ENCODE data around the gene TFAP2C.

Gene TFAP2C

DNA sequence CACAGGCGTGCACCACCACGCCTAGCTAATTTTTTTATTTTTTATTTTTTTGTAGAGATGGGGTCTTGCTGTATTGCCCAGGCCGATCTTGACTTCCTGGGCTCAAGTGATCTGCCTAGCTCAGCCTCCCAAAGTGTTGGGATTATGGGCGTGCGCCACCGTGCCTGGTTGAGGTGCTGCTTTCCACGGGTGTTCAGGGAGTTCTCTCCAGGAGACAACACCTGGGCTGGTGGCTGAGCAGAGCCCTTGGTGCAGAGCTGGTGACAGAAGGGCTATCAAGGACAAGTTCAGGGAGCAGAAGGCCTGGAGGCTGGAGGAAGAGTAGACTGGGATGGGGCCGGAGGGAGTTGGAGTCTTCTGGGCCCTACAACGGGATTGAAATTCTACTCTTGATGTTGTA lies 34.6 kb downstream of the TFAP2C start:
- no peaks in the 10 kb centered on the region for H3K36me3 ChIP-seq (ENCODE audit: control insufficient read depth, insufficient read depth, low read length)
- no peak overlapping the region for H3K4me3 ChIP-seq (replicated peaks; ENCODE audit: low read depth, low read length)
- DNase-seq (ENCODE audit: extremely low read depth, insufficient read length): no peak
- no peak for TF ChIP-seq CTCF (IDR thresholded peaks at IDR 0.05; ENCODE audit: insufficient read depth, low read length, poor library complexity, severe bottlenecking)
- no peaks in the 10 kb centered on the region for H3K27me3 ChIP-seq (replicated peaks; ENCODE audit: control insufficient read depth, insufficient read depth, low read length)

GRCh38 chr20:56664796-56665195 lies 35.7 kb downstream of the TFAP2C start:
- Histone ChIP-seq H3K4me3 (replicated peaks; ENCODE audit: low read depth, low read length) (no peak overlapping the region), H3K36me3 (ENCODE audit: control insufficient read depth, insufficient read depth, low read length) (no peaks in the 10 kb centered on the region), H3K27me3 (replicated peaks; ENCODE audit: control insufficient read depth, insufficient read depth, low read length) (no peaks in the 10 kb centered on the region)
- no peak for DNase-seq (ENCODE audit: extremely low read depth, insufficient read length)
- no peak for TF ChIP-seq CTCF (IDR thresholded peaks at IDR 0.05; ENCODE audit: insufficient read depth, low read length, poor library complexity, severe bottlenecking)

DNA sequence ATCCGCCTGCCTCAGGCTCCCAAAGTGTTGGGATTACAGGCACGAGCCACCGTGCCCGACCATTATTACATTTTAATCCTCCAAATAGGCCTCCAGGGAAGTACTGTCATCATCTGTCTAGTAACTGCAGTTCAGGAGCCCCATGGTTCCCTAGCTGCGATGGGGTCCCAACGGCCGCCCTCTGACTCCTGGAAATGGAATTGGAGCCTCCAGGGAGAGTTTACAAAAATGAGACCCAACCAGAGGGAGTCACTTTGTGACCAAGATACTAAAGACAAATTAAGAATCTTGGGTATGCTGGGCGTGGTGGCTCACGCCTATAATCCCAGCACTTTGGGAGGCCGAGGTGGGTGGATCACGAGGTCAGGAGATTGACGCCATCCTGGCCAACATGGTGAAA lies 36.7 kb downstream of the TFAP2C start:
- H3K27me3 ChIP-seq (replicated peaks; ENCODE audit: control insufficient read depth, insufficient read depth, low read length): no peaks in the 10 kb centered on the region
- DNase-seq (ENCODE audit: extremely low read depth, insufficient read length): no peak
- H3K36me3 ChIP-seq (ENCODE audit: control insufficient read depth, insufficient read depth, low read length): no peaks in the 10 kb centered on the region
- no peak for TF ChIP-seq CTCF (IDR thresholded peaks at IDR 0.05; ENCODE audit: insufficient read depth, low read length, poor library complexity, severe bottlenecking)
- no peak overlapping the region for H3K4me3 ChIP-seq (replicated peaks; ENCODE audit: low read depth, low read length)

DNA sequence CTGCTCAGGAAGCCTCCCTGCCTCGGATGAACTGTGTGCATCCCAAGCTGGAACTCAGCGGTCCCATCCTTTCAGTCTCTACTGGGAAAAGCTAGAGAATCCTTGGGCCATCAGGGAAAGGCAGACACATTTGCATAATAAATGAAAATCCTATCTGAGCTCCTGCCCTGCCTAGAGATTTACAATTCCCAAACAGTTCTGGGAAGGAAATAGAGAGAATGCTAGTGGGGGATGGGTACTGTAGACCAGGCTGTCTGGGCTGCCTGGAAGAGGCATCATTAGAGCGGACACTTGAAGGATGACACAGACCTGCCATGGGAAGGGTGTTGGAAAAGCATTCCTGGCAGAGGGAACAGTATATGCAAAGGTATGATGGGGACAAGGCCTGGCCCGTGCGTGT lies 44.3 kb downstream of the TFAP2C start:
- DNase-seq (ENCODE audit: extremely low read depth, insufficient read length): no peak
- no peaks in the 10 kb centered on the region for H3K36me3 ChIP-seq (ENCODE audit: control insufficient read depth, insufficient read depth, low read length)
- no peaks in the 10 kb centered on the region; the same call in 1 of the 2 replicates for H3K27me3 ChIP-seq (replicated peaks; ENCODE audit: control insufficient read depth, insufficient read depth, low read length)
- TF ChIP-seq CTCF (IDR thresholded peaks at IDR 0.05; ENCODE audit: insufficient read depth, low read length, poor library complexity, severe bottlenecking): no peak
- H3K4me3 ChIP-seq (replicated peaks; ENCODE audit: low read depth, low read length): no peak overlapping the region

GRCh38 chr20:56676001-56676400 lies 46.9 kb downstream of the TFAP2C start:
- no peak for DNase-seq (ENCODE audit: extremely low read depth, insufficient read length)
- no peak for TF ChIP-seq CTCF (IDR thresholded peaks at IDR 0.05; ENCODE audit: insufficient read depth, low read length, poor library complexity, severe bottlenecking)
- Histone ChIP-seq H3K4me3 (replicated peaks; ENCODE audit: low read depth, low read length) (no peak overlapping the region), H3K27me3 (replicated peaks; ENCODE audit: control insufficient read depth, insufficient read depth, low read length) (no peaks in the 10 kb centered on the region; the same call in none of the 2 replicates), H3K36me3 (ENCODE audit: control insufficient read depth, insufficient read depth, low read length) (no peaks in the 10 kb centered on the region)

GRCh38 chr20:56676679-56677078 lies 47.6 kb downstream of the TFAP2C start:
- no peak for TF ChIP-seq CTCF (IDR thresholded peaks at IDR 0.05; ENCODE audit: insufficient read depth, low read length, poor library complexity, severe bottlenecking)
- H3K27me3 ChIP-seq (replicated peaks; ENCODE audit: control insufficient read depth, insufficient read depth, low read length): no peaks in the 10 kb centered on the region; the same call in none of the 2 replicates

More at GRCh38 chr20:56676679-56677078, 47.6 kb downstream of the TFAP2C start:
- no peak overlapping the region for H3K4me3 ChIP-seq (replicated peaks; ENCODE audit: low read depth, low read length)
- no peaks in the 10 kb centered on the region for H3K36me3 ChIP-seq (ENCODE audit: control insufficient read depth, insufficient read depth, low read length)
- DNase-seq (ENCODE audit: extremely low read depth, insufficient read length): no peak

Measured in GM06990 (cell line).